ENCODE results near the gene TTC13. TPM values are rescaled to one million over a fixed set of nuclear protein-coding genes. Genes with fewer than 3 reads are reported as not detected.

TTC13 gene
- total and polyA plus RNA-seq, 2 of the 13 experiments (the other 11 are each of a cell fraction or from before 2014, with no cell fraction given): 5.8 to 15.9 TPM

DNA sequence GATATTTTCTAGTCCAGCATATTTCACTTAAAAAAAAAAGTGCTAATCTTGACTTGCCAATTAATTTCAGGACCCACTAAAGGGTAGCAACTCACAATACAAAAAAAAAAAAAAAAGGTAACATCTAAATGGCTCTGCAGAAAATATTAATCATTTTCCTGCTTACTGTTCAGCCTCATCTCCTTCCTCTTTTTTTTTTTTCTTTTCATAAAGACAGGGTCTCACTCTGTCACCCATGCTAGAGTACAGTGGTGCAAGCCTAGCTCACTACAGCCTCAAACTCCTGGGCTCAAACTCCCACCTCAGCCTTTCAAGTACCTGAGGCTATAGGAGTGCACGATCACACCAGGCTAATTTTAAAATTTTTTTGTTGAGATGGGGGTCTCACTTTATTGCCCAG lies 30.4 kb downstream of the TTC13 start (continued):
- no peak for TF ChIP-seq ZFP36 (IDR thresholded peaks at IDR 0.05; ENCODE audit: borderline replicate concordance, low read depth, low read length, partially characterized antibody)
- TF ChIP-seq NR2F1 (CRISPR knock-in tag; IDR thresholded peaks at IDR 0.05): no peak
- TF ChIP-seq ZNF792 (CRISPR knock-in tag; IDR thresholded peaks at IDR 0.05): no peak
- TF ChIP-seq, protein P1, sequence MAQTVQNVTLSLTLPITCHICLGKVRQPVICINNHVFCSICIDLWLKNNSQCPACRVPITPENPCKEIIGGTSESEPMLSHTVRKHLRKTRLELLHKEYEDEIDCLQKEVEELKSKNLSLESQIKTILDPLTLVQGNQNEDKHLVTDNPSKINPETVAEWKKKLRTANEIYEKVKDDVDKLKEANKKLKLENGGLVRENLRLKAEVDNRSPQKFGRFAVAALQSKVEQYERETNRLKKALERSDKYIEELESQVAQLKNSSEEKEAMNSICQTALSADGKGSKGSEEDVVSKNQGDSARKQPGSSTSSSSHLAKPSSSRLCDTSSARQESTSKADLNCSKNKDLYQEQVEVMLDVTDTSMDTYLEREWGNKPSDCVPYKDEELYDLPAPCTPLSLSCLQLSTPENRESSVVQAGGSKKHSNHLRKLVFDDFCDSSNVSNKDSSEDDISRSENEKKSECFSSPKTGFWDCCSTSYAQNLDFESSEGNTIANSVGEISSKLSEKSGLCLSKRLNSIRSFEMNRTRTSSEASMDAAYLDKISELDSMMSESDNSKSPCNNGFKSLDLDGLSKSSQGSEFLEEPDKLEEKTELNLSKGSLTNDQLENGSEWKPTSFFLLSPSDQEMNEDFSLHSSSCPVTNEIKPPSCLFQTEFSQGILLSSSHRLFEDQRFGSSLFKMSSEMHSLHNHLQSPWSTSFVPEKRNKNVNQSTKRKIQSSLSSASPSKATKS (CRISPR knock-in tag; IDR thresholded peaks at IDR 0.05): no peak
- no peak for TF ChIP-seq ARID2 (CRISPR knock-in tag; IDR thresholded peaks at IDR 0.05; ENCODE audit: borderline replicate concordance)
- TF ChIP-seq SRSF9 (IDR thresholded peaks at IDR 0.05; ENCODE audit: borderline replicate concordance, insufficient read depth, low read depth, low read length, poor library complexity, severe bottlenecking): no peak

DNA sequence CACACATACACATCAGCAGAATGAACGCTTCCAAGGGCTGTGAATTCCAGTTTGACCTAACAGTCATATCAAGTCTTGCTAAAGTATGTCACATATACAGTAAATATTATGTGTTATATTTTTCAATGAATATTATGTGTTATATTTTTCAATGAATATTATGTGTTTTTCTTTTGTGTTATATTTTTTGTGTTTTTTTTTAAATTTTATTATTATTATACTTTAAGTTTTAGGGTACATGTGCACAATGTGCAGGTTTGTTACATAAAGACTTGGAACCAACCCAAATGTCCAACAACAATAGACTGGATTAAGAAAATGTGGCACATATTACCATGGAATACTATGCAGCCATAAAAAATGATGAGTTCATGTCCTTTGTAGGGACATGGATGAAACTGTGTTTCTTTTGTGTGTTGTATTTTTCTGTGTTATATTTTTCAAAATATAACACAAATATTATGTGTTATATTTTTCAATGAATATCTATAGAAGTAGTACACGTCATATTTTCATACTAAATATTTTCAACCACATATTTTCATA lies 35.5 kb downstream of the TTC13 start:
- TF ChIP-seq ZNF674 (CRISPR knock-in tag; IDR thresholded peaks at IDR 0.05; ENCODE audit: low read depth): no peak
- TF ChIP-seq ZNF441 (CRISPR knock-in tag; IDR thresholded peaks at IDR 0.05; ENCODE audit: borderline replicate concordance): no peak
- TF ChIP-seq REPIN1 (CRISPR knock-in tag; IDR thresholded peaks at IDR 0.05; ENCODE audit: borderline replicate concordance, low read depth): no peak
- Histone ChIP-seq H3K4me2 (ENCODE audit: low read depth, low read length) (no peak overlapping the region), H3K27ac (ENCODE audit: extremely low read length, insufficient read depth, low read length) (no peak overlapping the region), H3K4me3 (replicated peaks in 1 of 3; ENCODE audit: insufficient read depth in 1 of 3, low read depth in 2 of 3, low read length in 3 of 3) (no peak overlapping the region), H3K4me1 (ENCODE audit: insufficient read depth, low read length) (peaks cover 29% of the 10 kb centered on the region), H3K9me3 (ENCODE audit: low read length) (no peaks in the 10 kb centered on the region), H3K79me2 (ENCODE audit: insufficient read depth, low read length) (no peaks in the 10 kb centered on the region), H3K27me3 (ENCODE audit: control insufficient read depth in 1 of 2, insufficient read depth in 2 of 2, low read length in 2 of 2) (no peaks in the 10 kb centered on the region), H3K36me3 (replicated peaks in 1 of 2; ENCODE audit: control insufficient read depth in 1 of 2, insufficient read depth in 2 of 2, low read length in 2 of 2) (no peaks in the 10 kb centered on the region; a peak in 2 of 5 replicates), H2AFZ (ENCODE audit: low read length) (no peak overlapping the region), H4K20me1 (ENCODE audit: insufficient read depth, low read length) (no peaks in the 10 kb centered on the region), H3K9ac (ENCODE audit: insufficient read depth, low read depth, low read length) (no peak overlapping the region)
- ATAC-seq (no peak), FAIRE-seq (no peak), DNase-seq (ENCODE audit: low spot score) (no peak)
- ChIA-PET POLR2A (no interaction called here), CTCF (ENCODE audit: low intra/inter-chr PET ratio, low total read pairs) (no interaction called here)
- in situ Hi-C loops (cut with HindIII; ENCODE audit: extremely low pct_ligation_motif_present, low pct_unique_long_range_greater_than_20kb): no loop called here
- intact Hi-C loops (cut with micrococcal nuclease; ENCODE audit: unreplicated experiment): no loop called here
- BruUV-seq (replicated peaks): no TSS peak
- 97% methylated on average over 2 of the region's 2 CpGs for WGBS (ENCODE audit: low lambda C conversion rate)
